DOHH2 (cell line): ENCODE measurements around the gene ITPKC.
A peak's percentile ranks its signal among the peaks of the same experiment; 100 is the strongest.

Experiments used
- H3F3A ChIP-seq: fragments of 200-600 bp; sonication (generic), shearing (Covaris generic); 2 replicates; pipeline ENCODE4 v1.6.0; 2016; ENCODE audit warnings: antibody characterized with exemption, mild to moderate bottlenecking; ENCODE audit not compliant: control insufficient read depth, insufficient read depth
- H3K27ac ChIP-seq: fragments of 200-600 bp; sonication (generic); 2 replicates; pipeline ENCODE4 v1.5.1; 2014; ENCODE audit warnings: low read depth, mild to moderate bottlenecking, low read length, moderate library complexity
- H3K27me3 ChIP-seq: fragments of 200-600 bp; sonication (generic); 2 replicates; pipeline ENCODE4 v1.6.1; 2014; ENCODE audit warnings: mild to moderate bottlenecking, low read length, mixed read lengths; ENCODE audit not compliant: control insufficient read depth
- H3K36me3 ChIP-seq: fragments of 200-600 bp; sonication (generic); 2 replicates; pipeline ENCODE4 v1.6.1; 2014; ENCODE audit warnings: mild to moderate bottlenecking, low read length, moderate library complexity, mixed read lengths; ENCODE audit not compliant: control insufficient read depth
- H3K4me1 ChIP-seq: fragments of 200-600 bp; sonication (generic); 2 replicates; pipeline ENCODE4 v1.6.1; 2014; ENCODE audit warnings: mild to moderate bottlenecking, low read length, mixed read lengths; ENCODE audit not compliant: control insufficient read depth
- H3K4me2 ChIP-seq: fragments of 200-600 bp; sonication (generic); 2 replicates; pipeline ENCODE4 v1.6.0; 2014; ENCODE audit warnings: mild to moderate bottlenecking, low read length, moderate library complexity
- H3K4me3 ChIP-seq: fragments of 200-600 bp; sonication (generic); 2 replicates; pipeline ENCODE4 v1.5.1; 2014; ENCODE audit warnings: mild to moderate bottlenecking, low read length, mixed read lengths
- H3K79me2 ChIP-seq: fragments of 200-600 bp; sonication (generic); 2 replicates; pipeline ENCODE4 v1.6.1; 2014; ENCODE audit warnings: mild to moderate bottlenecking, low read length, mixed read lengths; ENCODE audit not compliant: control insufficient read depth
- H3K9me2 ChIP-seq: fragments of 200-600 bp; sonication (generic); replicated peaks from 2 replicates; pipeline ENCODE4 v1.6.1; 2014; ENCODE audit warnings: mild to moderate bottlenecking, low read length, mixed read lengths; ENCODE audit not compliant: control insufficient read depth
- H3K9me3 ChIP-seq: fragments of 200-600 bp; sonication (generic); 2 replicates; pipeline ENCODE4 v1.6.1; 2014; ENCODE audit warnings: antibody characterized with exemption, low read length, mixed read lengths; ENCODE audit not compliant: control insufficient read depth, insufficient read depth
- H4K20me1 ChIP-seq: fragments of 200-600 bp; sonication (generic); 2 replicates; pipeline ENCODE4 v1.6.0; 2014; ENCODE audit warnings: low read depth, mild to moderate bottlenecking, antibody characterized with exemption, low read length, moderate library complexity; ENCODE audit not compliant: control insufficient read depth, insufficient read depth
- CTCF ChIP-seq: fragments of 200-600 bp; sonication (generic); IDR thresholded peaks from one replicate; pipeline ENCODE4 v1.5.1; 2014; ENCODE audit warnings: antibody characterized with exemption, mild to moderate bottlenecking, low read depth, low read length; ENCODE audit not compliant: poor library complexity, severe bottlenecking
- EZH2phosphoT487 ChIP-seq: fragments of 200-600 bp; sonication (generic); IDR thresholded peaks from 2 replicates; pipeline ENCODE4 v1.6.1; 2017; ENCODE audit warnings: borderline replicate concordance, mild to moderate bottlenecking, antibody characterized with exemption, low read length, moderate library complexity, mixed read lengths

Gene ITPKC

GRCh38 chr19:40755248-40755624, 38.3 kb downstream of the ITPKC start:
- Histone ChIP-seq H3K9me3 (no peaks in the 10 kb centered on the region), H3K36me3 (peaks cover 80% of the 10 kb centered on the region), H3K27ac (no peak overlapping the region), H4K20me1 (peaks cover 33% of the 10 kb centered on the region), H3K9me2 (no peaks in the 10 kb centered on the region), H3K79me2 (peaks cover 86% of the 10 kb centered on the region), H3K4me2 (peak overlapping the region; percentile 70), H3K4me1 (peaks cover 40% of the 10 kb centered on the region), H3F3A (peaks cover 2% of the 10 kb centered on the region; the same call in 1 of the 2 replicates), H3K27me3 (no peaks in the 10 kb centered on the region), H3K4me3 (peak overlapping the region; percentile 24; the same call in 1 of the 2 replicates)
- TF ChIP-seq EZH2phosphoT487: no peak
- TF ChIP-seq CTCF: no peak

- H3F3A ChIP-seq: peaks cover 2% of the 10 kb centered on the region; the same call in 1 of the 2 replicates
- H3K4me2 ChIP-seq: peak overlapping the region; percentile 70; the same call in 1 of the 2 replicates
- peaks cover 85% of the 10 kb centered on the region for H3K36me3 ChIP-seq
- no peaks in the 10 kb centered on the region for H3K9me2 ChIP-seq
- no peaks in the 10 kb centered on the region for H3K9me3 ChIP-seq
- peaks cover 40% of the 10 kb centered on the region for H3K4me1 ChIP-seq
- peak overlapping the region; percentile 24; the same call in 1 of the 2 replicates for H3K4me3 ChIP-seq
- H3K27ac ChIP-seq: no peak overlapping the region
- peaks cover 33% of the 10 kb centered on the region for H4K20me1 ChIP-seq
- no peak for TF ChIP-seq EZH2phosphoT487
- TF ChIP-seq CTCF: no peak
- no peaks in the 10 kb centered on the region for H3K27me3 ChIP-seq
- peaks cover 92% of the 10 kb centered on the region for H3K79me2 ChIP-seq
Measured at GRCh38 chr19:40755791-40756190, 38.9 kb downstream of the ITPKC start.

- Histone ChIP-seq H3K4me3 (no peak overlapping the region), H3K4me2 (peak overlapping the region; percentile 11; the same call in 1 of the 2 replicates), H3K4me1 (peaks cover 40% of the 10 kb centered on the region), H3K36me3 (peaks cover 87% of the 10 kb centered on the region), H4K20me1 (peaks cover 33% of the 10 kb centered on the region), H3K9me2 (no peaks in the 10 kb centered on the region), H3K79me2 (peaks cover 90% of the 10 kb centered on the region), H3K27ac (no peak overlapping the region), H3K9me3 (no peaks in the 10 kb centered on the region), H3F3A (peaks cover 2% of the 10 kb centered on the region; the same call in 1 of the 2 replicates), H3K27me3 (no peaks in the 10 kb centered on the region)
- TF ChIP-seq CTCF: no peak
- no peak for TF ChIP-seq EZH2phosphoT487
Measured at GRCh38 chr19:40756502-40757110, 39.7 kb downstream of the ITPKC start.
